Large intestine (tissue), 3 donors: ENCODE results near the gene GLG1. TPM values are rescaled to one million over a fixed set of nuclear protein-coding genes. Genes with fewer than 3 reads are reported as not detected.

Experiments
- DNase-seq, 2 donors: peaks; one replicate each; pipeline versions ENCODE4 v3.0.0 to v3.0.0-alpha.2; 2013
- H3K27ac ChIP-seq: one replicate; pipeline ENCODE4 v1.5.1; 2013; ENCODE audit warnings: low read length
- H3K27me3 ChIP-seq: 2 replicates; pipeline ENCODE4 v1.6.1; 2013; ENCODE audit warnings: low read length; ENCODE audit not compliant: control insufficient read depth, insufficient read depth
- H3K36me3 ChIP-seq: 2 replicates; pipeline ENCODE4 v1.6.1; 2013; ENCODE audit warnings: low read length; ENCODE audit not compliant: control insufficient read depth, insufficient read depth
- H3K4me1 ChIP-seq: one replicate; pipeline ENCODE4 v1.6.1; 2013; ENCODE audit warnings: low read length; ENCODE audit not compliant: control insufficient read depth, insufficient read depth
- H3K4me3 ChIP-seq: one replicate; pipeline ENCODE4 v1.5.1; 2013; ENCODE audit warnings: low read length
- H3K9me3 ChIP-seq: one replicate; pipeline ENCODE4 v1.6.1; 2013; ENCODE audit warnings: mild to moderate bottlenecking, low read depth, low read length, moderate library complexity; ENCODE audit not compliant: control insufficient read depth
- WGBS: methylation state at CpG from one replicate; pipeline ENCODE4 v1.1.5; 2013; ENCODE audit warnings: low lambda C conversion rate; ENCODE audit not compliant: insufficient coverage; 5-methylcytosine and 5-hydroxymethylcytosine counted together
- polyA plus RNA-seq: library from polyadenylated mRNA; unstranded; fragments of 120-200 nt; gene quantifications from one replicate; pipeline ENCODE4 v1.2.1, GENCODE V29; 2013

Gene GLG1
- polyA plus RNA-seq, 1 donor, result 87.7 TPM

DNA sequence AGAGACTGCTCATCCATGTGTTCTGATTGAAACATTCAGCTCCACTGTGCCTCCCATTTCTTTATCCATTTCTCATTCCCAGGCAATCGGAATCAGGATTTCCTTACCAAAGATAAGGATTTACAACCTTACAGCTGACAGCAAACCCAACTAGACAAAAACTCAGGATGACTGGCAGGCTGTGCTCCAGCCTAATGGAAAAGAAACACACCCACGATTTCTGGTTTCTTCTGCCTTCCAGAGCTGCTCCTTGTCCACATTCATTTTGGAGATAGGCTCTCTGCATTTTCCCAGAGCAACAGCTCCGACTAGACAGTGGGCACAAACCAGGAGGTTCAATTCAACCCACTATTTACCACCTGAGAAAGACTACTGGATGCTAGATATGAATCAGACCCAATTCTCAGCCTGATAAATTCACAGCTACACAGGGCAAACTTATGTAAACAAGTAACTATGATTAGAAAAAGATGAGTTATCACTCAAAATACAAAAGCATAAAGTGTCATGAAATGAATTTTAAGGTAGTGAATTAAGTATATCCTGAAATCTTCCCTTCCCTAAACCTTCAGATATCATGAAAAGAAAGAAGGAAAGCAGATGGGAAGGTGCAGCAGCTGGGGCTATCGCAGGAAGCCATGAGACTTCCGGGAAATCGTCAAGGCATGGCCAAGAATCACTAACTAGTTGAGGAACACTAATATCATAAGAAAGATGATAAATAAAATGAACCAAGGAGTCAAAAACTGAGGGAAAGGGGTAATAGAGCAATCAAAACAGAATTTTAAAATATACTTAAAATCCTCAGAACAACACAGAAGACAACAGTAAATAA, 140.8 kb downstream of the GLG1 start:
- 94% methylated on average over 2 of the region's 6 CpGs for WGBS
- DNase-seq, result no peak
- H3K36me3 ChIP-seq, result peaks cover 88% of the 10 kb centered on the region
- H3K4me1 ChIP-seq, result no peaks in the 10 kb centered on the region
- no peak overlapping the region for H3K4me3 ChIP-seq
- no peaks in the 10 kb centered on the region for H3K9me3 ChIP-seq
- H3K27ac ChIP-seq, result no peak overlapping the region
- no peaks in the 10 kb centered on the region for H3K27me3 ChIP-seq

DNA sequence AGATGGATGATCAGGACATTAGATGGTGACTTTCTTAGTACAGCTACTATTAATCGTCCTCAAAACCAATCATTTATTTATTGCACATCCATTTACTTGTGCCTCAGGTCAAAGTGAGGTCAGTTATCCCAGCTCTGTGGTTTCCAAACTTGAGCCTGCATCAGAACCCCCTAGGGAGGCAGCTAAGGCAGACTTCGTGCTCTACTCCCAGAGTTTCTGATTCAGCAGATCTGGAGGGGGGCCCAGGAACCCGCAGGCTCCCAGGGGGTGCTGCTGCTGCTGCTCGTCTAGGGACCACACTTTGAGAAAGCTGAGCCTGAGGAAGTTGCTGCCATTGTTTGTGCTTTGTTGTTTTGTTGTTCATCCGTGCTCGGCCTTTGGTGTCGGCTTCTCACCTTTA, 141.6 kb downstream of the GLG1 start:
- peaks cover 90% of the 10 kb centered on the region for H3K36me3 ChIP-seq
- DNase-seq, result no peak
- no peaks in the 10 kb centered on the region for H3K4me1 ChIP-seq
- WGBS, result no CpG with 5 or more reads among the region's 7 CpGs
- no peak overlapping the region for H3K4me3 ChIP-seq
- H3K27ac ChIP-seq, result no peak overlapping the region
- H3K27me3 ChIP-seq, result no peaks in the 10 kb centered on the region
- H3K9me3 ChIP-seq, result no peaks in the 10 kb centered on the region

DNA sequence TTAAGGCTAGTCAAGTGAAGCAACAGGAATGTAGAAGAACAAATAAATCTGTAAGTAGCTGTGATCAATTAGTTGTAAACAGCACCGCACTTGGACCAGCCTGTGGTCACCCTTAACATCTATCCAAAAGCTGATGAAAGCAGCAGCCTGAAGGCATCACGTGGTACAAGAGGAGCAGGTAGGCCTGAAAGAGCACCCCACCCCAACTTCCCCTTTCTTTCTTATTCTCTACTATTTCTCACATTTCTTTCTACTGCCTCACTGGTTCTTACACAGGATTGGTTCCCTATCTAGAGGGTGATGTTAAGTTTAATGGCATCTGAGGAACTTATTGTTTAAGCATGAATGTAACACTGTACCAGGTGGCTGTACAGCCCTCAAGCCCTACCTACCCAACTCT, 143.0 kb downstream of the GLG1 start:
- no CpG with 5 or more reads among the region's 2 CpGs for WGBS
- Histone ChIP-seq H3K9me3 (no peaks in the 10 kb centered on the region), H3K27ac (no peak overlapping the region), H3K4me1 (no peaks in the 10 kb centered on the region), H3K4me3 (no peak overlapping the region), H3K27me3 (no peaks in the 10 kb centered on the region), H3K36me3 (peaks cover 87% of the 10 kb centered on the region)
- DNase-seq, result no peak

DNA sequence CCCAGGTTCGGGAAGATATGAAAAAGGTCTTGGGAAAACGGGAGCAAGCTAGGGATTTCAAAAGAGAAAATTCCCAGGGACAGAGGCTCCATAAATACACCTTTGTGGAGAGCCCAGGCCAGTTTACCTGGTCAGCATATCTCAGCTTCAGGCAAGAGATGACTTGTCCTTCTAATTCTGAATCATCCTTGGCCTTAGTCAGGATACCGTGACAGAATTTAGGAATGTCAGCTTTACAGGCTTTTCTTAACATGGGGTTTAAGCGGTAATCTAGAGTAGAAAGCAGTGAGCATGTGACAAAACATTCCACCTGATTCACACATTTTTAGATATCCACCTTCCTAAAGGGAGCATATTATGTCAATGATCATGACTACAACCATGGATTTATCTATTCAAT, 144.6 kb downstream of the GLG1 start:
- no peaks in the 10 kb centered on the region for H3K4me1 ChIP-seq
- no peak overlapping the region for H3K27ac ChIP-seq
- DNase-seq, result no peak
- no peak overlapping the region for H3K4me3 ChIP-seq
- no peaks in the 10 kb centered on the region for H3K27me3 ChIP-seq
- peaks cover 81% of the 10 kb centered on the region for H3K36me3 ChIP-seq
- no peaks in the 10 kb centered on the region for H3K9me3 ChIP-seq
- WGBS, result no CpG with 5 or more reads among the region's 4 CpGs

DNA sequence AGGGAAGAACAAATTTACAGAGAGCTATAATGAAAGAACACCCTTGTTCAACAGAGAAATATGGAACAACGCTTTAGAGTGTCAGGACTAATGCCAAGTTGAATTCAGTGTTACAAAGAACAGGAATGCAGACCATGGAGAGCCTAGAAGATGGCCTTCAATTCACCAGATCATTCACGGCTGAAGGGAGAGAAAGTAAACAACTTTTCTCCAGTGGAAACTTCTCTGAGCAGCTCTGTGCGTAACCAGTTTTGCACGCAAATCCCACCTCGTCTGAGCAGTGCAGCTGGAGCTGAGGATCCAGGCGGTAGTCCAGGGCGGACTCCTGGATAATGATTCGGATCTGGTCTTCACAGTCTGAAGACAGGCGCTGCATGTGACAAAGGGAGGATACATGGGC, 145.1 kb downstream of the GLG1 start:
- no peaks in the 10 kb centered on the region for H3K27me3 ChIP-seq
- no peak overlapping the region for H3K27ac ChIP-seq
- no peak for DNase-seq
- H3K4me1 ChIP-seq, result no peaks in the 10 kb centered on the region
- no peak overlapping the region for H3K4me3 ChIP-seq
- 80% methylated on average over 1 of the region's 9 CpGs for WGBS
- peaks cover 81% of the 10 kb centered on the region for H3K36me3 ChIP-seq
- H3K9me3 ChIP-seq, result no peaks in the 10 kb centered on the region

DNA sequence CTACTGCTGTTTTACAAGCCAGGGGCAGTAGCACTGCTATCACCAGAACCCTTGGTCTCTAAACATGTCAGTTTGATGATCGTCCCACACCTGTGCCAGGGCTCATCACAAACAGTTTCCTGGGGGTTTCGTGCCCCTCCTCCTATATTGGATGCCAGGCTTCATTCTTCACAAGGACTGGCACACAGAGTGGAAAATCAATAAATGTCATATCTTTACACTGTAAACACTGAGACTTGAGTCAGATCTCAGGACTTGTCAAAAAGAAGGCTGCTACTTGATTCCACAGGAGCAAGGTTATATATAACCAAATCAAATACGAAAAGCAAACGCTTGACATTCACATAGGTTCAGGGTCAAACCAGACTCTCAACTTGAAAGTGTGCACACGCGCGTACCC, 146.4 kb downstream of the GLG1 start:
- Histone ChIP-seq H3K4me3 (no peak overlapping the region), H3K36me3 (peaks cover 82% of the 10 kb centered on the region), H3K27me3 (no peaks in the 10 kb centered on the region), H3K27ac (no peak overlapping the region), H3K9me3 (no peaks in the 10 kb centered on the region), H3K4me1 (peaks cover 7% of the 10 kb centered on the region)
- no peak for DNase-seq
- 100% methylated on average over 1 of the region's 7 CpGs for WGBS

DNA sequence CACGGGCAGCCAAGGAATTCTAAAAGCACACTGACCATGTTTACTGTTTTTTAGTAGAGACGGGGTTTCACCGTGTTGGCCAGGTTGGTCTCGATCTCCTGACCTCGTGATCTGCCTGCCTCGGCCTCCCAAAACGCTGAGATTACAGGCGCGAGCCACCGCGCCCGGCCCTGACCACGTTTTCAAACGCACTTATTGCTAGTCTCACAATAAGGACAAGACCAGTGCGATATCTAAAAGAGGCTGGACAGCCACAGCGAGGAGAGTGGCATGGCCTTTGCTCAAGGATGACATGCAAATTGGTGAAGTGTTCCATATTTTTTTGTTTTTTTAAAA, 150.7 kb downstream of the GLG1 start:
- Histone ChIP-seq H3K9me3 (no peaks in the 10 kb centered on the region), H3K27ac (no peak overlapping the region), H3K4me1 (peaks cover 7% of the 10 kb centered on the region), H3K4me3 (no peak overlapping the region), H3K27me3 (no peaks in the 10 kb centered on the region), H3K36me3 (peaks cover 75% of the 10 kb centered on the region)
- no peak for DNase-seq
- WGBS, result 94% methylated on average over 3 of the region's 16 CpGs

DNA sequence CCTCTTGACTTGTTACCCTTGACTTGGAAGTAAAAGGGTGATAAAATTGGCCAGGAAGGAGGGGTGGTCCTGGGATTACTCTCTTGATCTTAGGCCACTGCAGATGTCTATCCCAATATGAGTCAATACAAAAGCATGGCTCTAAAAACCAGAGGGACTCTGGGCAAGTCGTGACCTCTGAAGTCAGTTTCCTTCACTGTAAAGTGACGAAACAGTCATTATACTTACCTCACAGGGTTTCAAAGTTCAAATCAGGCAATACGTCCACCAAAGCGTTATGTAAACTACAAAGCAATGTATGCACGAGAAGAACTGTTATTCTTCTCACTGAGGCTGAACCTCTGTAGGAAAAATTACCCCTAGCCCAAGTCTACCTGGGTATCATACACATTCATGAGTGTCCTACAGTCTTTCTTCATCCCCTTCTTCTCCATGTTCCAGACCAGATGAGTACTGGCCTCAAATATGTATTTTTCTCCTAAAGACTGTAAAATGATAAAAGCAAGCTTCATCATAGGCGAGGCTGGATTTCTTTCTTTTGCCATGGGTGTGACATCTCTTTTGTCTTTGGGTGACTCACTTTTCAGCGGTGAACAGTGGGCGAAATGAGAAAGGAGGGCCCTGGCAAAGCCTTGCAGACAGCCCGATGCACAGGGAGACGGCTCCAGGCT, 151.2 kb downstream of the GLG1 start:
- no peaks in the 10 kb centered on the region for H3K27me3 ChIP-seq
- no peak overlapping the region for H3K4me3 ChIP-seq
- peak overlapping the region; percentile 71 for H3K27ac ChIP-seq
- H3K36me3 ChIP-seq, result peaks cover 76% of the 10 kb centered on the region
- H3K4me1 ChIP-seq, result peaks cover 7% of the 10 kb centered on the region
- 73% methylated on average over 2 of the region's 10 CpGs for WGBS
- DNase-seq, result peak; percentile 64 to 77
- no peaks in the 10 kb centered on the region for H3K9me3 ChIP-seq

DNA sequence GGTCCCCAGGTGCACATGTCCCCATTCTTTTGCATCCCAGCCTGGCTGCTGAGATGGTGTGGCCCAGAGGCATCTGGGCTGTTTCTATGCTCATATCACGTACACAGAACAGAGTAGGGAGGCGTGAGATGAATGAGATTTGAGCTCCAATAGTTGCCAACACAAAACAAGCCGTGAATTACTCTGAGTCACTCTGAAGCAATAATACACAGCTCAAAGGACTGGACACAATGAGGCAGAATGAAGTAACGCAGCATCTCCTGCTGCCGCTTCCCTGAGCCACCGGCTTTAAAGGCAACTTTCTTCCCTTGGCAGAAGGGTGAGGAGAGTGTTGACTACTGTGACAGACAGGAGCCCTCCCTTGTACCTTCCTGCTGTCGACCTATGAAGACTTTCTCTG, 151.7 kb downstream of the GLG1 start:
- Histone ChIP-seq H3K27me3 (no peaks in the 10 kb centered on the region), H3K4me3 (no peak overlapping the region), H3K36me3 (peaks cover 73% of the 10 kb centered on the region), H3K9me3 (no peaks in the 10 kb centered on the region), H3K4me1 (peaks cover 8% of the 10 kb centered on the region), H3K27ac (peak overlapping the region; percentile 71)
- WGBS, result 55% methylated on average over 2 of the region's 7 CpGs
- DNase-seq, result peak in 1 of 2 donors; percentile 47

DNA sequence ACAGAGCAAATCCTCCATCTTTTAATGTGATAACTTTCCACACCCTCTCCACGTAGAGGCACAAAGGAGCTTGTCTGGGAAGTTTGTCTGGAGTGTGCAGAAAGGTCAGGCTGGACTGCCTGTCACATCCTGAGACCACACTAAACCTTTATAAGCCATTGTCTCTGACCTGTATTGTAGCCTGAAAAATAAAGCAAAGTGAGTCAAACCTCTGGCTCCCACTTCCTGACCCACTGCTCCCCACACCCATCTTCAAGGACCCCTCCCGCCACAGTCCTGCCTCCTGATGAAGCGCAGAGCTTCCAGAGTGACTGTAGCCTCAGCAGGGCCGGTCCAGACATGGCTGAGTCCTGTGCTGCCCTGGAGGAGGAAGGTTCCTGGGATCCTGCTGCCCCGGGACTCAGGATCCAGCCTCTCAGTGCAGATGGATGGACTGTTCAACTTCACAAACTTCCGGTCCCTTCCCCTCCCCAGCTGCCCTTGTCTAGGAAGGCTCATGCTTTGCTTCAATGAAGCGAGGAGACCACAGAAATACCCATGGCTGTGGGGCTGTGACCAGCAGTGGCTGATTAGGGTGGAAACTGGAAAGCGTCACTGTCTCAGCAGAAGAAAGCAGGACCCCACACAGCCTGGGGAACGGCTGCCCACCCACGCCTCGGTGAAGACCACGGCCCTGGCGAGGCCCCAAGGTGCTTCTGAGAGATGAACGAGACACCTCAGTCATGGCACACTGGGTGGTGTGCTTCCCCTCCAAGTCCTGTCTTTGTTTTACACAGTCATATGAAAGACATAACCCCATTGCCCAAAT, 154.8 kb downstream of the GLG1 start:
- no peak for DNase-seq
- Histone ChIP-seq H3K36me3 (peaks cover 61% of the 10 kb centered on the region), H3K9me3 (no peaks in the 10 kb centered on the region)

More for the DNA sequence above, 154.8 kb downstream of the GLG1 start:
- Histone ChIP-seq H3K27ac (no peak overlapping the region), H3K27me3 (no peaks in the 10 kb centered on the region), H3K4me3 (no peak overlapping the region), H3K4me1 (peaks cover 26% of the 10 kb centered on the region)
- no CpG with 5 or more reads among the region's 14 CpGs for WGBS
